Measurements from ENCODE around the gene LRATD1. TPM values are rescaled to one million over a fixed set of nuclear protein-coding genes. Genes with fewer than 3 reads are reported as not detected.
"Not testable (repeated sequence)": the region's sequence is repeated elsewhere in the genome, so short reads cannot be mapped to it uniquely, and the experiment has no call there.

The LRATD1 gene
- total RNA-seq, 1 experiment from 2014 or later = not detected

GRCh38 chr2:14614017-14614416 lies 18.5 kb upstream of the LRATD1 start:
- DNase-seq = no peak
- no peak overlapping the region for H3K9ac ChIP-seq (ENCODE audit: low read length)
- H3K36me3 ChIP-seq (ENCODE audit: insufficient read depth, low read length) = no peaks in the 10 kb centered on the region
- no peaks in the 10 kb centered on the region for H3K9me2 ChIP-seq (replicated peaks; ENCODE audit: insufficient read depth, low read length)
- H3K4me1 ChIP-seq (ENCODE audit: low read length) = no peaks in the 10 kb centered on the region
- H3K4me2 ChIP-seq (ENCODE audit: low read depth, low read length, poor library complexity, severe bottlenecking) = no peak overlapping the region
- no peaks in the 10 kb centered on the region for H3K79me2 ChIP-seq (ENCODE audit: low read length)
- no peaks in the 10 kb centered on the region for H3K27me3 ChIP-seq (ENCODE audit: low read length)
- no peaks in the 10 kb centered on the region for H4K20me1 ChIP-seq (ENCODE audit: insufficient read depth, low read depth, low read length)
- H3K9me3 ChIP-seq (ENCODE audit: low read length) = no peaks in the 10 kb centered on the region
- no peak overlapping the region for H3K27ac ChIP-seq (ENCODE audit: low read length)
- no peak overlapping the region for H3K4me3 ChIP-seq (ENCODE audit: low read length)
- no peak overlapping the region for H2AFZ ChIP-seq (ENCODE audit: low read length)

- Histone ChIP-seq H3K36me3 (ENCODE audit: insufficient read depth, low read length) (no peaks in the 10 kb centered on the region), H3K9me2 (replicated peaks; ENCODE audit: insufficient read depth, low read length) (no peaks in the 10 kb centered on the region), H3K27me3 (ENCODE audit: low read length) (no peaks in the 10 kb centered on the region), H3K4me1 (ENCODE audit: low read length) (no peaks in the 10 kb centered on the region), H3K4me3 (ENCODE audit: low read length) (no peak overlapping the region), H3K79me2 (ENCODE audit: low read length) (no peaks in the 10 kb centered on the region), H3K9me3 (ENCODE audit: low read length) (no peaks in the 10 kb centered on the region), H3K9ac (ENCODE audit: low read length) (no peak overlapping the region), H4K20me1 (ENCODE audit: insufficient read depth, low read depth, low read length) (no peaks in the 10 kb centered on the region), H3K4me2 (ENCODE audit: low read depth, low read length, poor library complexity, severe bottlenecking) (no peak overlapping the region), H3K27ac (ENCODE audit: low read length) (no peak overlapping the region), H2AFZ (ENCODE audit: low read length) (no peak overlapping the region)
- DNase-seq = no peak
These were observed 17.4 kb upstream of the LRATD1 start for GRCh38 chr2:14615121-14615520.

- Histone ChIP-seq H4K20me1 (ENCODE audit: insufficient read depth, low read depth, low read length) (no peaks in the 10 kb centered on the region), H3K27ac (ENCODE audit: low read length) (no peak overlapping the region), H3K36me3 (ENCODE audit: insufficient read depth, low read length) (no peaks in the 10 kb centered on the region), H2AFZ (ENCODE audit: low read length) (no peak overlapping the region), H3K9me2 (replicated peaks; ENCODE audit: insufficient read depth, low read length) (no peaks in the 10 kb centered on the region), H3K9me3 (ENCODE audit: low read length) (no peaks in the 10 kb centered on the region), H3K9ac (ENCODE audit: low read length) (no peak overlapping the region), H3K4me1 (ENCODE audit: low read length) (no peaks in the 10 kb centered on the region), H3K79me2 (ENCODE audit: low read length) (no peaks in the 10 kb centered on the region), H3K4me3 (ENCODE audit: low read length) (no peak overlapping the region), H3K27me3 (ENCODE audit: low read length) (no peaks in the 10 kb centered on the region), H3K4me2 (ENCODE audit: low read depth, low read length, poor library complexity, severe bottlenecking) (no peak overlapping the region)
- no peak for DNase-seq
These were observed 16.8 kb upstream of the LRATD1 start for GRCh38 chr2:14615760-14616159.

- H4K20me1 ChIP-seq (ENCODE audit: insufficient read depth, low read depth, low read length) = no peaks in the 10 kb centered on the region
- H3K79me2 ChIP-seq (ENCODE audit: low read length) = no peaks in the 10 kb centered on the region
- no peaks in the 10 kb centered on the region for H3K9me3 ChIP-seq (ENCODE audit: low read length)
- no peaks in the 10 kb centered on the region for H3K36me3 ChIP-seq (ENCODE audit: insufficient read depth, low read length)
- H3K4me2 ChIP-seq (ENCODE audit: low read depth, low read length, poor library complexity, severe bottlenecking) = no peak overlapping the region
- H2AFZ ChIP-seq (ENCODE audit: low read length) = no peak overlapping the region
- no peak overlapping the region for H3K9ac ChIP-seq (ENCODE audit: low read length)
- H3K27ac ChIP-seq (ENCODE audit: low read length) = no peak overlapping the region
- H3K4me3 ChIP-seq (ENCODE audit: low read length) = no peak overlapping the region
- no peak for DNase-seq
- no peaks in the 10 kb centered on the region for H3K9me2 ChIP-seq (replicated peaks; ENCODE audit: insufficient read depth, low read length)
- no peaks in the 10 kb centered on the region for H3K27me3 ChIP-seq (ENCODE audit: low read length)
- H3K4me1 ChIP-seq (ENCODE audit: low read length) = no peaks in the 10 kb centered on the region
These were observed 16.2 kb upstream of the LRATD1 start for GRCh38 chr2:14616342-14616741.

- Histone ChIP-seq H3K4me1 (ENCODE audit: low read length) (no peaks in the 10 kb centered on the region), H2AFZ (ENCODE audit: low read length) (no peak overlapping the region), H3K4me2 (ENCODE audit: low read depth, low read length, poor library complexity, severe bottlenecking) (no peak overlapping the region), H3K79me2 (ENCODE audit: low read length) (no peaks in the 10 kb centered on the region), H3K36me3 (ENCODE audit: insufficient read depth, low read length) (no peaks in the 10 kb centered on the region), H3K27ac (ENCODE audit: low read length) (no peak overlapping the region), H3K9ac (ENCODE audit: low read length) (no peak overlapping the region), H3K4me3 (ENCODE audit: low read length) (no peak overlapping the region), H3K9me2 (replicated peaks; ENCODE audit: insufficient read depth, low read length) (no peaks in the 10 kb centered on the region), H4K20me1 (ENCODE audit: insufficient read depth, low read depth, low read length) (no peaks in the 10 kb centered on the region), H3K9me3 (ENCODE audit: low read length) (no peaks in the 10 kb centered on the region), H3K27me3 (ENCODE audit: low read length) (no peaks in the 10 kb centered on the region)
- no peak for DNase-seq
These were observed 15.6 kb upstream of the LRATD1 start for GRCh38 chr2:14616950-14617349.

GRCh38 chr2:14619441-14619840 lies 13.1 kb upstream of the LRATD1 start:
- no peak overlapping the region for H2AFZ ChIP-seq (ENCODE audit: low read length)
- H3K79me2 ChIP-seq (ENCODE audit: low read length) = no peaks in the 10 kb centered on the region
- H3K27me3 ChIP-seq (ENCODE audit: low read length) = no peaks in the 10 kb centered on the region
- H3K9me3 ChIP-seq (ENCODE audit: low read length) = no peaks in the 10 kb centered on the region
- no peaks in the 10 kb centered on the region for H3K9me2 ChIP-seq (replicated peaks; ENCODE audit: insufficient read depth, low read length)
- no peaks in the 10 kb centered on the region for H3K36me3 ChIP-seq (ENCODE audit: insufficient read depth, low read length)
- DNase-seq = no peak
- no peaks in the 10 kb centered on the region for H4K20me1 ChIP-seq (ENCODE audit: insufficient read depth, low read depth, low read length)
- H3K9ac ChIP-seq (ENCODE audit: low read length) = no peak overlapping the region
- H3K4me1 ChIP-seq (ENCODE audit: low read length) = no peaks in the 10 kb centered on the region
- no peak overlapping the region for H3K4me3 ChIP-seq (ENCODE audit: low read length)
- H3K4me2 ChIP-seq (ENCODE audit: low read depth, low read length, poor library complexity, severe bottlenecking) = no peak overlapping the region
- no peak overlapping the region for H3K27ac ChIP-seq (ENCODE audit: low read length)

- H3K9me2 ChIP-seq (replicated peaks; ENCODE audit: insufficient read depth, low read length) = no peaks in the 10 kb centered on the region
- no peaks in the 10 kb centered on the region for H3K27me3 ChIP-seq (ENCODE audit: low read length)
These were observed 11.4 kb upstream of the LRATD1 start for GRCh38 chr2:14621114-14621513.

GRCh38 chr2:14621906-14622549 lies 10.5 kb upstream of the LRATD1 start:
- no peaks in the 10 kb centered on the region for H3K36me3 ChIP-seq (ENCODE audit: insufficient read depth, low read length)
- no peaks in the 10 kb centered on the region for H3K4me1 ChIP-seq (ENCODE audit: low read length)
- H3K9ac ChIP-seq (ENCODE audit: low read length) = no peak overlapping the region
- no peaks in the 10 kb centered on the region for H4K20me1 ChIP-seq (ENCODE audit: insufficient read depth, low read depth, low read length)
- no peak overlapping the region for H3K4me3 ChIP-seq (ENCODE audit: low read length)
- no peaks in the 10 kb centered on the region for H3K9me3 ChIP-seq (ENCODE audit: low read length)
- H3K79me2 ChIP-seq (ENCODE audit: low read length) = no peaks in the 10 kb centered on the region
- H3K27ac ChIP-seq (ENCODE audit: low read length) = no peak overlapping the region
- H3K27me3 ChIP-seq (ENCODE audit: low read length) = no peaks in the 10 kb centered on the region
- no peak overlapping the region for H3K4me2 ChIP-seq (ENCODE audit: low read depth, low read length, poor library complexity, severe bottlenecking)
- H3K9me2 ChIP-seq (replicated peaks; ENCODE audit: insufficient read depth, low read length) = no peaks in the 10 kb centered on the region
- H2AFZ ChIP-seq (ENCODE audit: low read length) = no peak overlapping the region
- DNase-seq = no peak

More at GRCh38 chr2:14621114-14621513, 11.4 kb upstream of the LRATD1 start:
- Histone ChIP-seq H3K4me1 (ENCODE audit: low read length) (no peaks in the 10 kb centered on the region), H3K79me2 (ENCODE audit: low read length) (no peaks in the 10 kb centered on the region), H3K9ac (ENCODE audit: low read length) (no peak overlapping the region), H3K9me3 (ENCODE audit: low read length) (no peaks in the 10 kb centered on the region), H3K4me2 (ENCODE audit: low read depth, low read length, poor library complexity, severe bottlenecking) (no peak overlapping the region), H3K4me3 (ENCODE audit: low read length) (no peak overlapping the region), H2AFZ (ENCODE audit: low read length) (no peak overlapping the region), H3K27ac (ENCODE audit: low read length) (no peak overlapping the region), H4K20me1 (ENCODE audit: insufficient read depth, low read depth, low read length) (no peaks in the 10 kb centered on the region), H3K36me3 (ENCODE audit: insufficient read depth, low read length) (no peaks in the 10 kb centered on the region)
- DNase-seq = no peak

GRCh38 chr2:14622550-14622939 lies 10.0 kb upstream of the LRATD1 start:
- H3K9me2 ChIP-seq (replicated peaks; ENCODE audit: insufficient read depth, low read length); H2AFZ ChIP-seq (ENCODE audit: low read length); DNase-seq; H3K4me3 ChIP-seq (ENCODE audit: low read length); H3K27ac ChIP-seq (ENCODE audit: low read length); H3K4me1 ChIP-seq (ENCODE audit: low read length); H3K79me2 ChIP-seq (ENCODE audit: low read length); H3K36me3 ChIP-seq (ENCODE audit: insufficient read depth, low read length); H4K20me1 ChIP-seq (ENCODE audit: insufficient read depth, low read depth, low read length); H3K9me3 ChIP-seq (ENCODE audit: low read length); H3K4me2 ChIP-seq (ENCODE audit: low read depth, low read length, poor library complexity, severe bottlenecking); H3K27me3 ChIP-seq (ENCODE audit: low read length); H3K9ac ChIP-seq (ENCODE audit: low read length): not testable (repeated sequence)
